NCI-H2107 treated with DMSO at 0.1 percent for 48 hours (cell line): Measurements from ENCODE around the gene KBTBD2.
"Not testable (repeated sequence)": the region's sequence is repeated elsewhere in the genome, so short reads cannot be mapped to it uniquely, and the experiment has no call there.

Experiments
- DNase-seq: peaks from one replicate; lab custom pipeline; 2025; ENCODE audit not compliant: unreplicated experiment; lab: John Stamatoyannopoulos, UW

Gene KBTBD2

DNA sequence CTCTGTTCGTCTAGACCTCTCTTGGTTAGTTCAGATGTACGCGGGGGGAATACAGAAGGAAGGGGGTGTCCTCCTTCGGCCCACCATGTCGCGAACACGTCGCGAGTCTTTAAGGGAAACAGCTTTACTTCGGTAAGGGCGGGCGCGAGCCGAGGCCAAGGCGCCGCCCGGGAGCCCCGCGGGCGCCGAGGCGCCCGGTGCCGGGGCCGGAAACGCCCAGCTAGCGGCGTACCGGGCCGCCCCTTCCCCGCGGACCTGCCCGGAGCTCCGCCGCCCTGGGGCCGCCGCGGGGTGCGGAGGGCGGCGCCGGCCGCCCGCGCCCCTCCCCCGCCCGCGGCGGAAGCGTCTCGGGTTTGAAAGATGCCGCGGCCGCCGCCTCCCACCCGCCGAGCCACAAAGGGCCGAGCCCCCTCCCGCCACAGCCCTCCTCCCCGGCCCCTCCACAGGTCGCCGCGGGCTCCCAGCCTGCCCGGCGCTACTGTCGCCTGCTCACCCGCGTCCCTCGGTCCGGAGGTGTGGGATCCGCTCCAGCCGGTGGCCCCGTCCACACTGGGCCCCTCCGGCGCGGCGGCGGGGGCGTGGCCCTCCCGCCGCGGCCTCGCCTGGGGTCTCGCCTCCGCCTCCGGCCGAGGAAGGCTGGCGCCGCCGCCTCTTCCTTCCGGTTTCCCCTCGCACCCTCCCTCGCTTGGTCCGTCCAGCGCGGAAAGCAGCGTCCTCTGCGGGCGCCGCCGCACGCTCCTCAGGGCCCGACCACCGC is at the start of gene KBTBD2:
TSS of gene KBTBD2 (minus strand) at position 718 of the 757 bp plus-strand sequence. CDS start 12,156 bp downstream, outside the sequence.
- peak; percentile 43 for DNase-seq

- no peak for DNase-seq
Measured at GRCh38 chr7:32941181-32941580, 49.6 kb upstream of the KBTBD2 start.

DNA sequence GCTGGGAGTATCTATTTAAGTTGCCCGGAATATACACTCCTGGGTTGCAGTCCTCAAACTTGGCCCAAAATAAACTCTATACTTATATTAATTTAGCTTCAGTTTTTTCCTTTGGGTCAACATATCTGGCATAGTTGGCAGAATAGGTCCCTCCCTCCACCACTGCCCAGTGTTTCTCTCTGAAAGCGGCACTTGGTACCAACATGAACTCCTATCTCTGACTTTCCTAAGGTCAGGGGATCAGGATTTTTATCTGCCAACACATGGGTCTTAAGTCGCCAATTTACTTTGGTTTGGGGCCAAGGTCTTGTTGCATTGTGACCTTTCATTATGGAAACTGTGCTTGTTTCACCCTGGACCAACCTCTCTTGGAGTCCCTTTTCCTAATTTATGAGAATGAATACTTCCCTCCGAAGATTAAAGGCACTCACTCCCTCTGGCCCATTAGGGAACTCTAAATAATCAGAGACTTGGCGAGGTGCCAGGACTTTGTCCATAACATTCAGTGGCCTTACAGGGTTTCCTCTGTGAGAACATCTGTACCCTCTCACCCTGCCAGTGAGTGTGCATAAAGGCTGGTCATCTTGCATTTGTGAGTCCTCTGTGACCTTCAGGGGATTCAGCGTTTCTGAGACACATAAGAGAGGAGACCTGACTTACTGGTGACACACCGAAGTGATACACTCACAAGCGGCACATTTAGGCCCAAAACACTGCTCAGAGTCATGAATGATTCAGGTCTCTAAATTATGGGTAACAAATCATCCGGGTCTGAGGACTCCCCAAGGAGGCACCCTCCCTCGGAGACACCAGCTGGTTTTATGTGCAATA is 46.0 kb upstream of the KBTBD2 start:
- no peak for DNase-seq

GRCh38 chr7:32936689-32937088 is 45.1 kb upstream of the KBTBD2 start:
- no peak for DNase-seq

DNA sequence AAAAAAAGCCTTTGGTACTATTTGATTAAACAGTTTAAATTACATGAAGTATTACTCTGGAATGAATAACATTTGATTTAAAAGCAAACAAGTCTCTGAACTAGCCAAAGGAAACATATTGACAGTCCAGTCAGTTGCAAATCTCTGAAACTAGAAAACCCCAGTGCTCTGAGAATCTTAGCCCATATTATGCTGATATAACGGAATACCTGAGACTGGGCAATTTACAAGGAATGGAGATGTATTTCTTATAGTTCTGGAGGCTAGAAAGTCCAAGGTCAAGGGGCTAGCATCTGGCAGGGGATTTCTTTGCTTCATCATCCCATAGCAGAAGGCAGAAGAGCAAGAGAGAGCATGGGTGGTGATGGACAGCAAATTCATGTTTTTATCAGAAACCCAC is 44.0 kb upstream of the KBTBD2 start:
- no peak for DNase-seq

- no peak for DNase-seq
Measured at GRCh38 chr7:32930378-32930777, 38.8 kb upstream of the KBTBD2 start.

- DNase-seq, result no peak
Measured at GRCh38 chr7:32929430-32930143, 38.0 kb upstream of the KBTBD2 start.

DNA sequence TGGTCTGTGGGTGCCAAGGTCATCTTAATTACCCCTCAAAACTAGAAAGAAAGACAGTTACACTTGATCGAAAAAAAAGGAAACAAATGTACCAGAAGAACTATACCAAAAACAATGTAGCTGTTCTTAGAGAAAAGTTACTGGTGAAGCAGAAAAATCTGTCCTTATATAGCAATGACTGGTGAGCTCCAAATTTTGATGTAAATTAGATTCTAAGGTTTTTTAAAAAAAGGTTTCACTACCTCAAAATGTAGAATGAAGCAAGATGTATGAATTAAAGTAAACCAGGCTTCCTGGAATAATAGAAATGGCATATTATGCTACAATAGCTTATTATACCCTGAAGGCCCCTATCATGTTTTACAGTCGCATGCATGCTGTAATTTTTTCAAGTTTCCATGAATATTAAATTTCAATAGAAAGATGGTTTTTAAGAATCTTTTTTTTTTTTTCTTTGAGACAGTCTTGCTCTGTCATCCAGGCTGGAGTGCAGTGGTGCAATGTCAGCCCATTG is 37.3 kb upstream of the KBTBD2 start:
- DNase-seq, result no peak

GRCh38 chr7:32921896-32922295 is 30.3 kb upstream of the KBTBD2 start:
- no peak for DNase-seq

DNA sequence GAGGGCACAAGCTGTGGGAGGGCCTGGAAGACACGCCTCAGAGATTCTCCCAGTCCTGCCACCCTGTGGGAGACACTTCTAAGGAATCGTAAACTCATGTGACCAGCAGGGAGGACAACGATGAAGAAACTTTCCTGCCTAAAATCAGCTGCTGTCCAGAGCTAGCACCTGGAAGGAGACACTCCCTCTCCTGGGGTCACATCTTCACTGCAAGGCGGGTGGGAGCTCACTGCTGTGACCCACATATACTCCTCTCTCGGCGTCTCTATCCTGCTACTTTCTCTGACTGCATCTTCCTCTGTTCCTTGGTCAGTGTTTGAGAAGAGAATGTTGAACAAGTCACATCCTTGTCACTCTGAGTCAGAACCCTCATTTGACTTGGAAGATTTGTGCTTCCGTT is 25.4 kb upstream of the KBTBD2 start:
- DNase-seq, result not testable (repeated sequence)

GRCh38 chr7:32916006-32916405 is 24.4 kb upstream of the KBTBD2 start:
- no peak for DNase-seq

DNA sequence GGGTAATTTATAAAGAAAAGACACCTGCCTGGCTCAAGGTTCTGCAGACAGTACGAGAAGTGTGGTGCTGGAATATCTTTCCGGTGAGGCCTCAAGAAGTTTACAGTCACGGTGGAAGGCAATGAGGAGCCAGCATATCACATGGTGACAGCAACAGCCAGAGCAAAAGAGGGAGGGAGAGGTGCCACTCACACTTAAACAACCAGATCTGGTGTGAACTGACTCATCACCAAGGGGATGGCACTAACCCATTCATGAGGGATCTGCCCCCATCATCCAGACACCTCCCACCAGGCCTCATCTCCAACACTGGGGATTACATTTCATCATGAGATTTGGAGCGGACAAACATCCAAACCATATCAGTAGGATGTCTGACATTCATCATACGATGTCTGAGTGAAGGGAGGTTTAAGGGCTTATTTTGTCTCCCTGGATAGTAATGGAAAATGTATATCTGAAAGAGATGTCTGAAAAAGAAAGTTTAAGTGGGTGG is 23.5 kb upstream of the KBTBD2 start:
- no peak for DNase-seq

DNA sequence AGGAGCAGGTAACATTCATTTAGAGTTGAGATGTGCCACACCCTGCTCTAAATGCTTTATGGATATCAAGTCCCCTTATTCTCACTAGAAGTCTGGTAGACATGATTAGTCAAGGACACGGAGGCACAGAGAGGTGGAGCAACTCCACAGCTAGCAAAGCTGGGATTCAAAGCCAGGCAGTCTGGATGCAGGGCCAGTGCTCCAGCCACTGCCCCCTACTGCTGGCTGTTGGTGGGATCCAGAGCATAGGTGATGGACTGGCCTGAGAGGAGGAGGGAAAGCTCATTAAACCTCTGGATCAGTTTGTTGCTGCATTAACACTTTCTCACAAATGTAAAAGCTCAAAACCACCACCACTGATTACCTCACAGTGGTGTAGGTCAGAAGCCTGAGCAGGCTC is 22.6 kb upstream of the KBTBD2 start:
- DNase-seq, result no peak

DNA sequence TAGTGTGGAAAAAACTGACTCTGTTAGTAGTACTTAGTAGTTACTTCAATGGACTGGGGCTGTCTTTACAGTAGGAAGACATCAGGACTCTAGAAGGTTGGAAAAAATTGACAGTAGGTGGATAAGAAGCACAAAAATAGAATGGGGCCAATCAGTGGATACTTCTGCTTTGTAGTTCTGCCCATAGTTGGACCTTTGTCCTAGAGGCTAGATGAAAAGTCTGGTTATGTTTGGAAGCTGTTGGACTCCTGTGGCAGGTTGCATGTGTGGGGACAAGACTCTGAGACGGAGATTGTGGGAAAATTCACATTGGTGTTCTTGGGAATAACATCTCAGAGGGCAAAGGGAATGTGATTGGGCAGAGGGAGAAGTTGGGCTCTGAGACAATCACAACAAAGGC is 18.6 kb upstream of the KBTBD2 start:
- DNase-seq, result no peak

GRCh38 chr7:32905175-32905662 is 13.7 kb upstream of the KBTBD2 start:
- DNase-seq, result no peak

DNA sequence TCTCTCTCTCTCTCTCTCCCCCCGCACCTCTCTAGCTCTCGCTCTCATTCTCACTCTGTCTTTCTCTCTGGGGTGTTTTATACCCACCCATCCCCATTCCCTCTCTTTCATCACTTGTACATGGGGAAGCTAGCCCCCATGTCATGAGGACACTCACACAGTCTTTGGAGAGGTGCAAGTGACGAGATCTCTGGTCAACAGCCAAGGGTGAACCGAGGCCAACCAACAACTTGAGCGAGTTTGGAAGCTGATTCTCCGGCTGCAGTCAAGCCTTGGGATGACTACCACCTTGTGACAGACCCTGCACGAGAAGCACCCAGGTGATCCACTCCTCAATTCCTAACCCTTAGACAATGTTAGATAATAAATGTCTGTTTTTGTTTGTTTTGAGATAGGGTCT is 10.1 kb upstream of the KBTBD2 start:
- no peak for DNase-seq

DNA sequence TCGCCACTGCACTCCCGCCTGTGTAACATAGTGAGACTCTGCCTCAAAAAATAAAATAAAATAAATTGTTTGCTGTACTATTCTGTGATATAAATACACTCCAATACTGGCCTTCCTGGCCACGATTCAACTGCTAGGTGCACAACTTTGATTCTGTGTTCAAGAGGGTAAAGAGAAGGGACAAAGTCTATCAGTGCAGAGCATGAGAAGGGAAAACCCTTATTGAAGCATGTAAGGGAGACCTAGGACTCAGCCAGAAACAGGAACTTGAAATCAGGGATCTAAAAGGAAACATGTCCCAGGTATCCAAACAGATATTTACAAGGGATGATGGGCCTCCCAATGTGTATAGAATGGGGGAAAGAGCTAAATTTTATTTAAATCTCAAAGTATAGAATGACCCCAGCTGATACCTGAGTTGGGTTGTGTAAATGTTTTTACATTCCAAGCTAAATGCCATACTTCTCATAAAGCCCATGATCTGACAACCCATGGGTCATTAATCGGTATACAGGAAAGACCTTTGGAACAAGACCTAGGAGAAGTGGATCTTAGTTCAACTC is 9.0 kb upstream of the KBTBD2 start:
- DNase-seq, result no peak

GRCh38 chr7:32897376-32897775 is 5.8 kb upstream of the KBTBD2 start:
- not testable (repeated sequence) for DNase-seq

GRCh38 chr7:32896564-32897347 is 5.2 kb upstream of the KBTBD2 start:
- DNase-seq, result no peak

DNA sequence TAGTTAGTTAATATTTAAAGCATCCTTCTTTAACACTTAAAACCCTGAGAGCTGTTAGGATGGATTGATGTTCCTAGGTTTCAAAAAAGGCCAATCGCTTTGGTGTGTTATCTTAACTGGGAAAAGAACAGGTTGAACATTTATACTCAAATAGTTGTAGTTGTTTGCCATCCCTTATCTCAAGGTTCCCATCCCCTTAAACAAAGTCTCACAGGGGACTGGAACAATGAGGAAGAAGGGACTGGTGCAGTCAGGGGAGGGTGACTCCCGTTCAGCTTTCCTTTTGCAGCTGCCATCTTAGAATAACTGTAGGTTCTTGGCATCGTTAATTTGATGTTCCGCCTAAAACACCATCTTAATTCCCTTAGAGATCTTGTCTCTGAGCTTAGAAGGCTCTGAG is 2.6 kb upstream of the KBTBD2 start:
- no peak for DNase-seq
